ENCODE measurements around the gene TMC2.

DNA sequence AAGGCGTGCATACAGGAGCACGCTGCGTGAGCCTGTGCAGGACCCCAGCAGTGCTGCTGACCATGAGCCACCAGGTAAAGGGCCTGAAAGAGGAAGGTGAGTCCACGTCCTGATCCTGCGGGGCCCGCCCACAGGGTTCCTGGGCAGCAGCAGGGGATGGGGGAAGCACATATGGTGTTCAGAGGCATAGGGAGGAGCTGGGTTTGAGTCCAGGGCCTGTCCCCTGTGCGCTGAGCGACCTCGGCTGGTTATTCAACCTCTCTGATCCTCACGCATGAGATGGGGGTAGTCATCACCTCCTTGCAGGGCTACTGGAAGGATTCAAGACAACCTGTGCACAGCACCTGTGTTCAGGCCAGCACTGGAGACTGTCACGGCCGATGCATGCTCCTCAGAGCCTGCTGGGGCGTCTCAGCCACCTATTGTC is at the start of gene TMC2:
- TF ChIP-seq POLR2A (IDR thresholded peaks at IDR 0.05) = no peak
- TF ChIP-seq, protein P1, sequence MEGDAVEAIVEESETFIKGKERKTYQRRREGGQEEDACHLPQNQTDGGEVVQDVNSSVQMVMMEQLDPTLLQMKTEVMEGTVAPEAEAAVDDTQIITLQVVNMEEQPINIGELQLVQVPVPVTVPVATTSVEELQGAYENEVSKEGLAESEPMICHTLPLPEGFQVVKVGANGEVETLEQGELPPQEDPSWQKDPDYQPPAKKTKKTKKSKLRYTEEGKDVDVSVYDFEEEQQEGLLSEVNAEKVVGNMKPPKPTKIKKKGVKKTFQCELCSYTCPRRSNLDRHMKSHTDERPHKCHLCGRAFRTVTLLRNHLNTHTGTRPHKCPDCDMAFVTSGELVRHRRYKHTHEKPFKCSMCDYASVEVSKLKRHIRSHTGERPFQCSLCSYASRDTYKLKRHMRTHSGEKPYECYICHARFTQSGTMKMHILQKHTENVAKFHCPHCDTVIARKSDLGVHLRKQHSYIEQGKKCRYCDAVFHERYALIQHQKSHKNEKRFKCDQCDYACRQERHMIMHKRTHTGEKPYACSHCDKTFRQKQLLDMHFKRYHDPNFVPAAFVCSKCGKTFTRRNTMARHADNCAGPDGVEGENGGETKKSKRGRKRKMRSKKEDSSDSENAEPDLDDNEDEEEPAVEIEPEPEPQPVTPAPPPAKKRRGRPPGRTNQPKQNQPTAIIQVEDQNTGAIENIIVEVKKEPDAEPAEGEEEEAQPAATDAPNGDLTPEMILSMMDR (IDR thresholded peaks at IDR 0.05) = no peak
